Smooth muscle cell (in vitro differentiated cells): ENCODE measurements around the gene GRIN1. TPM values are rescaled to one million over a fixed set of nuclear protein-coding genes. Genes with fewer than 3 reads are reported as not detected.

Source experiments
- DNase-seq: peaks from one replicate; lab custom pipeline; 2025; ENCODE audit not compliant: unreplicated experiment; lab: John Stamatoyannopoulos, UW
- H2AFZ ChIP-seq: fragments of 200-600 bp; sonication (generic); 2 replicates; pipeline ENCODE4 v1.6.0; 2016; ENCODE audit warnings: antibody characterized with exemption, low read depth, mild to moderate bottlenecking
- H3F3A ChIP-seq: fragments of 200-600 bp; sonication (generic); 2 replicates; pipeline ENCODE4 v1.6.0; 2017; ENCODE audit warnings: antibody characterized with exemption, low read depth
- H3K27ac ChIP-seq: fragments of 200-600 bp; sonication (generic); 2 replicates; pipeline ENCODE4 v1.5.1; 2016; ENCODE audit warnings: low read depth, mild to moderate bottlenecking
- H3K27me3 ChIP-seq: fragments of 200-600 bp; sonication (generic); 2 replicates; pipeline ENCODE4 v1.6.1; 2016; ENCODE audit warnings: low read depth, mild to moderate bottlenecking
- H3K36me3 ChIP-seq: fragments of 200-600 bp; sonication (generic); 2 replicates; pipeline ENCODE4 v1.5.1; 2016; ENCODE audit warnings: low read depth
- H3K4me1 ChIP-seq: fragments of 200-600 bp; sonication (generic); 2 replicates; pipeline ENCODE4 v1.5.1; 2016; ENCODE audit warnings: low read depth
- H3K4me2 ChIP-seq: fragments of 200-600 bp; sonication (generic); 2 replicates; pipeline ENCODE4 v1.6.0; 2016; ENCODE audit warnings: mild to moderate bottlenecking
- H3K4me3 ChIP-seq: fragments of 200-600 bp; sonication (generic); 2 replicates; pipeline ENCODE4 v1.5.1; 2016; ENCODE audit warnings: mild to moderate bottlenecking
- H3K79me2 ChIP-seq: fragments of 200-600 bp; sonication (generic); 2 replicates; pipeline ENCODE4 v1.6.0; 2016; ENCODE audit warnings: low read depth, mild to moderate bottlenecking
- H3K9ac ChIP-seq: fragments of 200-600 bp; sonication (generic); 2 replicates; pipeline ENCODE4 v1.6.0; 2016; ENCODE audit warnings: low read depth
- H3K9me3 ChIP-seq: fragments of 200-600 bp; sonication (generic); replicated peaks from 2 replicates; pipeline ENCODE4 v1.5.1; 2016; ENCODE audit warnings: low read depth
- H4K20me1 ChIP-seq: fragments of 200-600 bp; sonication (generic); 2 replicates; pipeline ENCODE4 v1.6.0; 2016; ENCODE audit warnings: low read depth
- CTCF ChIP-seq: fragments of 200-600 bp; sonication (generic); IDR thresholded peaks from 2 replicates; pipeline ENCODE4 v1.5.1; 2017; ENCODE audit warnings: borderline replicate concordance, mild to moderate bottlenecking, antibody characterized with exemption; ENCODE audit not compliant: insufficient read depth, poor library complexity, severe bottlenecking
- WGBS: methylation state at CpG from one replicate; pipeline ENCODE4 v1.1.7; 2016; ENCODE audit warnings: low lambda C conversion rate; 5-methylcytosine and 5-hydroxymethylcytosine counted together
- polyA plus RNA-seq: library from polyadenylated mRNA; unstranded; fragments of >200 nt; fragmentation: Nextera tagmentation; extraction: Ambion mirVana; gene quantifications from 2 replicates; pipeline ENCODE4 v1.2.1, GENCODE V29; 2016
- total RNA-seq: library from RNA; depleted of rRNA; stranded (reverse); fragments of >200 nt; gene quantifications from 2 replicates; pipeline ENCODE4 v1.2.3, GENCODE V29; 2014

The GRIN1 gene
- total and polyA plus RNA-seq, 2 experiments from 2014 or later: not detected

GRCh38 chr9:137188490-137189296, 49.7 kb downstream of the GRIN1 start, which contains the start of the genes ANAPC2 and SSNA1:
ANAPC2 (minus strand) TSS chr9:137188560; CDS start chr9:137188532, 28 bp downstream.
SSNA1 (plus strand) TSS chr9:137188676; CDS start chr9:137188727, 51 bp downstream.
- Histone ChIP-seq H3K79me2 (peaks cover 39% of the 10 kb centered on the region), H3K27ac (peak within 1 kb of the TSS; percentile 96), H3K4me1 (peaks cover 18% of the 10 kb centered on the region), H3K9me3 (no peaks in the 10 kb centered on the region), H2AFZ (peak within 1 kb of the TSS; percentile 62), H3K9ac (peak within 1 kb of the TSS; percentile 96), H4K20me1 (peaks cover 12% of the 10 kb centered on the region), H3K4me3 (peak within 1 kb of the TSS; percentile 88), H3K27me3 (no peaks in the 10 kb centered on the region), H3K4me2 (peak within 1 kb of the TSS; percentile 100), H3K36me3 (no peaks in the 10 kb centered on the region), H3F3A (peaks cover 12% of the 10 kb centered on the region)
- 1% methylated on average over 84 of the region's 98 CpGs for WGBS
- peak; percentile 90 for DNase-seq
- TF ChIP-seq CTCF: peak; percentile 29

GRCh38 chr9:137189297-137190295, 50.6 kb downstream of the GRIN1 start:
- WGBS: 47% methylated on average over 23 of the region's 23 CpGs
- no peak for TF ChIP-seq CTCF

GRCh38 chr9:137190315-137190856, 51.4 kb downstream of the GRIN1 start:
- H3K36me3 ChIP-seq: no peaks in the 10 kb centered on the region
- DNase-seq: no peak
- peak overlapping the region; percentile 96 for H3K27ac ChIP-seq
- TF ChIP-seq CTCF: no peak
- H3K4me3 ChIP-seq: no peak overlapping the region
- H2AFZ ChIP-seq: no peak overlapping the region
- no peaks in the 10 kb centered on the region for H3K9me3 ChIP-seq
- H3K4me1 ChIP-seq: peaks cover 20% of the 10 kb centered on the region
- peaks cover 12% of the 10 kb centered on the region for H3F3A ChIP-seq
- H3K79me2 ChIP-seq: peaks cover 50% of the 10 kb centered on the region
- H3K27me3 ChIP-seq: no peaks in the 10 kb centered on the region
- peak overlapping the region; percentile 96 for H3K9ac ChIP-seq
- H3K4me2 ChIP-seq: peak overlapping the region; percentile 100
- H4K20me1 ChIP-seq: peaks cover 29% of the 10 kb centered on the region
- WGBS: 90% methylated on average over 5 of the region's 9 CpGs

More at GRCh38 chr9:137189297-137190295, 50.6 kb downstream of the GRIN1 start:
- Histone ChIP-seq H3K4me2 (peak overlapping the region; percentile 100), H3K36me3 (no peaks in the 10 kb centered on the region), H3K9me3 (no peaks in the 10 kb centered on the region), H3K79me2 (peaks cover 46% of the 10 kb centered on the region), H3K9ac (peak overlapping the region; percentile 96), H2AFZ (peak overlapping the region; percentile 33), H3K4me3 (peak overlapping the region; percentile 88), H3K27ac (peak overlapping the region; percentile 96), H3K27me3 (no peaks in the 10 kb centered on the region), H3F3A (peaks cover 12% of the 10 kb centered on the region), H3K4me1 (peaks cover 20% of the 10 kb centered on the region), H4K20me1 (peaks cover 21% of the 10 kb centered on the region)
- DNase-seq: no peak
